ENCODE measurements around the gene IFITM1.
"Not testable (repeated sequence)": the region's sequence is repeated elsewhere in the genome, so short reads cannot be mapped to it uniquely, and the experiment has no call there.

Gene IFITM1

GRCh38 chr11:328516-329100, 14.8 kb downstream of the IFITM1 start:
- DNase-seq: not testable (repeated sequence)

- no peak for DNase-seq
Observed at GRCh38 chr11:329886-330253, 16.0 kb downstream of the IFITM1 start.

- no peak for DNase-seq
Observed at GRCh38 chr11:330307-330693, 16.5 kb downstream of the IFITM1 start.

GRCh38 chr11:330694-331357, 17.0 kb downstream of the IFITM1 start:
- no peak for DNase-seq

GRCh38 chr11:331358-332060, 17.7 kb downstream of the IFITM1 start:
- no peak for DNase-seq

GRCh38 chr11:332651-333480, 19.0 kb downstream of the IFITM1 start:
- no peak for DNase-seq

- DNase-seq: not testable (repeated sequence)
Observed at GRCh38 chr11:333616-334263, 19.9 kb downstream of the IFITM1 start.

GRCh38 chr11:334264-334994, 20.6 kb downstream of the IFITM1 start:
- DNase-seq: no peak

- DNase-seq: no peak
Observed at GRCh38 chr11:335779-336658, 22.2 kb downstream of the IFITM1 start.

GRCh38 chr11:336659-337198, 22.9 kb downstream of the IFITM1 start:
- no peak for DNase-seq

GRCh38 chr11:337711-338110, 23.9 kb downstream of the IFITM1 start:
- DNase-seq: no peak

- DNase-seq: no peak
Observed at GRCh38 chr11:339963-340362, 26.1 kb downstream of the IFITM1 start.

GRCh38 chr11:340539-341512, 27.0 kb downstream of the IFITM1 start:
- no peak for DNase-seq

GRCh38 chr11:342328-342727, 28.5 kb downstream of the IFITM1 start:
- DNase-seq: no peak

GRCh38 chr11:344836-345578, 31.2 kb downstream of the IFITM1 start:
- DNase-seq: no peak

- DNase-seq: no peak
Observed at GRCh38 chr11:346529-346928, 32.7 kb downstream of the IFITM1 start.

- not testable (repeated sequence) for DNase-seq
Observed at GRCh38 chr11:349270-349954, 35.6 kb downstream of the IFITM1 start.

GRCh38 chr11:350033-350722, 36.3 kb downstream of the IFITM1 start:
- DNase-seq: not testable (repeated sequence)

Data from NCI-H2171 (cell line).